Tibial nerve (tissue), 3 donors: Measurements from ENCODE around the gene CHN2.

Experiments
- POLR2A ChIP-seq, 2 donors: fragments of 450-650 bp; IDR thresholded peaks; one replicate each; pipeline ENCODE4 v1.6.1; 2017; ENCODE audit warnings: antibody characterized with exemption in 2 of 2, mild to moderate bottlenecking in 2 of 2, moderate library complexity in 2 of 2
- TF ChIP-seq, protein P1 (sequence below), 5 experiments: fragments of 200-600 bp in 3 of 5; fragments of 450-650 bp in 2 of 5; sonication (generic) in 3 of 5; IDR thresholded peaks; one replicate each; pipeline ENCODE4 v1.5.1; 2016 to 2019; ENCODE audit warnings: antibody characterized with exemption in 5 of 5, mild to moderate bottlenecking in 3 of 5, moderate library complexity in 2 of 5

DNA sequence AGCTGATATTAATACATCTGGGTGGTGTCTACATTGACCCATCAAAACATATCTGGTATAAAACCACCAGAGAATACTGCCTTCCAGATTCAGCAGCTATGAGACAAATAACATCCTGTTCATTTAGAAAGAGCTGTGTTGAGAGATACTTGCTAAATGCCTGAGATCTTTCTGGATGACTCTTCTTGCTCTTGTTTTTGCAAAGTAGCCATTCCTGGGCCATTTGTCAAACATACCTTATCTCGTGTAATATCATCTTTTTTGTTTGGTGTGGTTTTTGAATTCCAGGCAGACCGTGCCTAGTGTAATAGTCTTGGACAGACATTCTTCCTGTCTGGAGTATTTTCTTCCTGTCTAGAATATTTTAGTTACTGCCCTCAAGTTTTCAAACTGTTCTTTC, 294.4 kb downstream of the CHN2 start:
- TF ChIP-seq, protein P1, sequence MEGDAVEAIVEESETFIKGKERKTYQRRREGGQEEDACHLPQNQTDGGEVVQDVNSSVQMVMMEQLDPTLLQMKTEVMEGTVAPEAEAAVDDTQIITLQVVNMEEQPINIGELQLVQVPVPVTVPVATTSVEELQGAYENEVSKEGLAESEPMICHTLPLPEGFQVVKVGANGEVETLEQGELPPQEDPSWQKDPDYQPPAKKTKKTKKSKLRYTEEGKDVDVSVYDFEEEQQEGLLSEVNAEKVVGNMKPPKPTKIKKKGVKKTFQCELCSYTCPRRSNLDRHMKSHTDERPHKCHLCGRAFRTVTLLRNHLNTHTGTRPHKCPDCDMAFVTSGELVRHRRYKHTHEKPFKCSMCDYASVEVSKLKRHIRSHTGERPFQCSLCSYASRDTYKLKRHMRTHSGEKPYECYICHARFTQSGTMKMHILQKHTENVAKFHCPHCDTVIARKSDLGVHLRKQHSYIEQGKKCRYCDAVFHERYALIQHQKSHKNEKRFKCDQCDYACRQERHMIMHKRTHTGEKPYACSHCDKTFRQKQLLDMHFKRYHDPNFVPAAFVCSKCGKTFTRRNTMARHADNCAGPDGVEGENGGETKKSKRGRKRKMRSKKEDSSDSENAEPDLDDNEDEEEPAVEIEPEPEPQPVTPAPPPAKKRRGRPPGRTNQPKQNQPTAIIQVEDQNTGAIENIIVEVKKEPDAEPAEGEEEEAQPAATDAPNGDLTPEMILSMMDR (IDR thresholded peaks at IDR 0.05): no peak
- TF ChIP-seq POLR2A (IDR thresholded peaks at IDR 0.05): no peak
